ENCODE results near the gene DHRSX.

- TF ChIP-seq CTCF (IDR thresholded peaks at IDR 0.05) (no peak), POLR2A (IDR thresholded peaks at IDR 0.05) (no peak)
Observed at GRCh38 chrX:2439613-2440012, 61.2 kb downstream of the DHRSX start.
